Thyroid gland (tissue), 4 donors: Measurements from ENCODE around the gene PPP1R2. TPM values are rescaled to one million over a fixed set of nuclear protein-coding genes. Genes with fewer than 3 reads are reported as not detected.

Experiments used
- DNase-seq, 2 donors: peaks; one replicate each; pipeline ENCODE4 v3.0.0-alpha.2; 2019
- H3K27ac ChIP-seq, 3 donors: fragments of 200-600 bp; sonication (generic); 1 replicate in 2 of 3; 2 replicates in 1 of 3; pipeline ENCODE4 v1.5.1; 2016 to 2019; ENCODE audit warnings: mild to moderate bottlenecking in 1 of 3, moderate library complexity in 1 of 3
- H3K27me3 ChIP-seq: fragments of 200-600 bp; sonication (generic); one replicate; pipeline ENCODE4 v1.5.1; 2019
- H3K36me3 ChIP-seq, 2 donors: fragments of 200-600 bp; sonication (generic); one replicate each; pipeline ENCODE4 v1.5.1; 2016 to 2019
- H3K4me1 ChIP-seq, 2 donors: fragments of 200-600 bp; sonication (generic); one replicate each; pipeline ENCODE4 v1.5.1; 2017 to 2019
- H3K4me3 ChIP-seq, 3 donors: fragments of 200-600 bp; sonication (generic); replicated peaks in 1 of 3; 1 replicate in 2 of 3; 2 replicates in 1 of 3; pipeline ENCODE4 v1.5.1; 2016; ENCODE audit warnings: mild to moderate bottlenecking in 1 of 3
- H3K9me3 ChIP-seq: fragments of 200-600 bp; sonication (generic); one replicate; pipeline ENCODE4 v1.5.1; 2017
- POLR2A ChIP-seq, 2 donors: fragments of 450-650 bp; IDR thresholded peaks; one replicate each; pipeline ENCODE4 v1.6.1; 2017; ENCODE audit warnings: antibody characterized with exemption in 2 of 2, mild to moderate bottlenecking in 2 of 2, moderate library complexity in 1 of 2
- WGBS, 2 donors: methylation state at CpG; one replicate each; pipeline ENCODE4 v1.1.5; 2017; 5-methylcytosine and 5-hydroxymethylcytosine counted together
- intact Hi-C: fragments of 100-400 bp; cut with DNase I; formaldehyde crosslinking; loops from one replicate; pipeline ENCODE4 v1.15.1; 2023
- small RNA-seq: library from RNA; depleted of rRNA; stranded (forward); fragments of <200 nt; gene quantifications from one replicate; pipeline ENCODE3, GENCODE V24; 2016
- total RNA-seq, 4 donors: library from RNA; depleted of rRNA; stranded (reverse); fragments of >200 nt; gene quantifications; one replicate each; pipeline ENCODE4 v1.2.3, GENCODE V29; 2016
- TF ChIP-seq, protein P1 (sequence below), 6 experiments: fragments of 200-600 bp in 3 of 6; fragments of 450-650 bp in 3 of 6; sonication (generic) in 3 of 6; IDR thresholded peaks; one replicate each; pipeline ENCODE4 v1.5.1; 2016 to 2019; ENCODE audit warnings: antibody characterized with exemption in 6 of 6, mild to moderate bottlenecking in 2 of 6, inconsistent platforms in 1 of 6, moderate library complexity in 1 of 6

Gene PPP1R2
- total RNA-seq, 4 donors from 2014 or later, result 76.2 to 113 (median 99.9) TPM

DNA sequence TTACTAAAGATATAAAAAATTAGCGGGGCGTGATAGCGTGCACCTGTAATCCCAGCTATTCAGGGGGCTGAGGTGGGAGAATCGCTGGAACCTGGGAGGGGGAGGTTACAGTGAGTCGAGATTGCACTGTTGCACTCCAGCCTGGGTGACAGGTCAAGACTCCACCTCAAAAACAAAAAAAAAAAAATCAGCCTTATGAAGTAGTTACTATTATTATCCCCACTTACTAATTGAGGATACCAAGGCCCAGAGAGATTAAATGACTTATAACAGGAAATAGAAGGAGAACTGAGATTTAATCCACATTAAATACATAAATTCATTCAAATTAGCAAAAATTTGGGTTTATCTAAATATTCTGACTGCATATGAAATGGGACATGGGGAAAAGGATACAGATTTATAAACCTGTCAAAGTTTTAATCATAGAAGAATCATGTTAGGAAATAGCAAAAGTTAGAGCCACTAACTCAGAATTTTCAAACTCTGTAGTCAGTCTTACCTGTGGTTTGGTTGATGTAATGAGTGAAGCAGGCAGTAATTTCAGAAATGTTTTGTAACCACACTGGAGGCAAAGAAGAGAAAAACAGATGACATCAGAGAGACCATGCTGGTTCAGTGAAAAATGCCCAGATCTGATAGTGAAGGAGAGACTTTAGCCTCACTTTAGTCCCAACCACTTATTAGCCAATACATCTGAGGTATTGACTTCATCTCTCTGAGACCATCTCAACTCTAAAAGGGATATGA, 75.3 kb downstream of the PPP1R2 start:
- WGBS, 2 donors, result 91 to 93% methylated on average over 5 of the region's 5 CpGs

DNA sequence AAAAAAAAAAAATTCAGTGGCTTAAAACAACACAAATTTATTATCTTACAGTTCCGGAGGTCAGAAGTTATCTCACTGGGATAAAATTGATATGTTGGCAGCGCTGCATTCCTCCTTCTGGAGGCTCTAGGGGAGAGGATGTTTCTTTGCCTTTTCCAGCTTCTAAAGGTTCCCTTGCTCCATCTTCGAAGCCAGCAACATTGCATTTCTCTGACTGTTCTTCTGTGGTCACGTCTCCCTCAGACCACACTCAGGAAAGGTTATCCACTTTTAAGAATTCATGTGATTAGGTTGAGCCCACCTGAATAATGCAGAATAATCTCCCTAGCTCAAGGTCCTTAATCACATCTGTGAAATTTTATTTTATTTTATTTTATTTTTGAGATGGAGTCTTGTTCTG, 76.9 kb downstream of the PPP1R2 start:
- TF ChIP-seq POLR2A (IDR thresholded peaks at IDR 0.05), result no peak
- TF ChIP-seq, protein P1, sequence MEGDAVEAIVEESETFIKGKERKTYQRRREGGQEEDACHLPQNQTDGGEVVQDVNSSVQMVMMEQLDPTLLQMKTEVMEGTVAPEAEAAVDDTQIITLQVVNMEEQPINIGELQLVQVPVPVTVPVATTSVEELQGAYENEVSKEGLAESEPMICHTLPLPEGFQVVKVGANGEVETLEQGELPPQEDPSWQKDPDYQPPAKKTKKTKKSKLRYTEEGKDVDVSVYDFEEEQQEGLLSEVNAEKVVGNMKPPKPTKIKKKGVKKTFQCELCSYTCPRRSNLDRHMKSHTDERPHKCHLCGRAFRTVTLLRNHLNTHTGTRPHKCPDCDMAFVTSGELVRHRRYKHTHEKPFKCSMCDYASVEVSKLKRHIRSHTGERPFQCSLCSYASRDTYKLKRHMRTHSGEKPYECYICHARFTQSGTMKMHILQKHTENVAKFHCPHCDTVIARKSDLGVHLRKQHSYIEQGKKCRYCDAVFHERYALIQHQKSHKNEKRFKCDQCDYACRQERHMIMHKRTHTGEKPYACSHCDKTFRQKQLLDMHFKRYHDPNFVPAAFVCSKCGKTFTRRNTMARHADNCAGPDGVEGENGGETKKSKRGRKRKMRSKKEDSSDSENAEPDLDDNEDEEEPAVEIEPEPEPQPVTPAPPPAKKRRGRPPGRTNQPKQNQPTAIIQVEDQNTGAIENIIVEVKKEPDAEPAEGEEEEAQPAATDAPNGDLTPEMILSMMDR (IDR thresholded peaks at IDR 0.05), result no peak
- no peak overlapping the region for H3K27ac ChIP-seq
- H3K36me3 ChIP-seq, result no peaks in the 10 kb centered on the region
- H3K27me3 ChIP-seq, result no peaks in the 10 kb centered on the region
- intact Hi-C loops, result no loop called here
- no peaks in the 10 kb centered on the region for H3K9me3 ChIP-seq
- H3K4me3 ChIP-seq, result no peak overlapping the region
- H3K4me1 ChIP-seq, result no peaks in the 10 kb centered on the region
- no peak for DNase-seq
- WGBS, 2 donors, result 86 to 90% methylated on average over 4 of the region's 4 CpGs

More for the DNA sequence above, 75.3 kb downstream of the PPP1R2 start:
- H3K4me3 ChIP-seq, result no peak overlapping the region
- TF ChIP-seq, protein P1 (IDR thresholded peaks at IDR 0.05), result no peak
- TF ChIP-seq POLR2A (IDR thresholded peaks at IDR 0.05), result no peak
- H3K27me3 ChIP-seq, result no peaks in the 10 kb centered on the region
- no peaks in the 10 kb centered on the region for H3K4me1 ChIP-seq
- H3K36me3 ChIP-seq, result no peaks in the 10 kb centered on the region
- DNase-seq, result no peak
- H3K27ac ChIP-seq, result no peak overlapping the region
- H3K9me3 ChIP-seq, result no peaks in the 10 kb centered on the region
- intact Hi-C loops, result no loop called here

Small RNAs within 50 kb of the gene (small RNA-seq; reads per million reads assigned to genes)
- gene RN7SL73P (not detected), gene RNU6ATAC24P (not detected)

Other genes with a start within 250 kb of the PPP1R2 start
- gene ACAP2, start 100.3 kb downstream of the PPP1R2 start, total RNA-seq, result 100 to 1,000 TPM in 1 of 4 donors, 10 to 100 TPM in 3; 61.7 to 685 (median 71.3) TPM
- gene APOD, start 40.6 kb upstream of the PPP1R2 start, total RNA-seq, result 100 to 1,000 TPM; 283 to 756 (median 407) TPM
- gene MUC20, start 177.7 kb upstream of the PPP1R2 start, total RNA-seq, result 10 to 100 TPM in 3 of 4 donors, 1 to 10 TPM in 1; 3.9 to 18.4 (median 13.9) TPM